Endodermal cell (in vitro differentiated cells): Measurements from ENCODE around the gene HNRNPAB. TPM values are rescaled to one million over a fixed set of nuclear protein-coding genes. Genes with fewer than 3 reads are reported as not detected.
A peak's percentile ranks its signal among the peaks of the same experiment; 100 is the strongest.

Experiments used
- DNase-seq: peaks from one replicate; pipeline ENCODE4 v3.0.0-alpha.2; 2017
- H3K27ac ChIP-seq: 2 replicates; pipeline ENCODE4 v1.5.1; 2013; ENCODE audit warnings: mild to moderate bottlenecking, low read depth, low read length, moderate library complexity
- H3K27me3 ChIP-seq: 2 replicates; pipeline ENCODE4 v1.6.1; 2013; ENCODE audit warnings: mild to moderate bottlenecking, low read length, moderate library complexity; ENCODE audit not compliant: insufficient read depth, control insufficient read depth, poor library complexity, severe bottlenecking
- H3K36me3 ChIP-seq: 2 replicates; pipeline ENCODE4 v1.7.0; 2013; ENCODE audit warnings: mild to moderate bottlenecking, low read length, moderate library complexity; ENCODE audit not compliant: control insufficient read depth, insufficient read depth
- H3K4me1 ChIP-seq: one replicate; pipeline ENCODE4 v1.7.0; 2013; ENCODE audit warnings: low read length; ENCODE audit not compliant: control insufficient read depth, insufficient read depth
- H3K4me3 ChIP-seq: 2 replicates; pipeline ENCODE4 v1.5.1; 2013; ENCODE audit warnings: mild to moderate bottlenecking, low read length, moderate library complexity
- H3K9ac ChIP-seq: 2 replicates; pipeline ENCODE4 v1.6.1; 2013; ENCODE audit warnings: mild to moderate bottlenecking, low read length, moderate library complexity; ENCODE audit not compliant: poor library complexity, severe bottlenecking; ENCODE audit errors: extremely low read depth
- H3K9me3 ChIP-seq: 2 replicates; pipeline ENCODE4 v1.6.1; 2013; ENCODE audit warnings: mild to moderate bottlenecking, low read length, moderate library complexity; ENCODE audit not compliant: control insufficient read depth
- H3K27ac Mint-ChIP-seq: 2 replicates; pipeline ENCODE4 v1.8.0; 2020; ENCODE audit warnings: mixed read lengths
- H3K27me3 Mint-ChIP-seq: 2 replicates; pipeline ENCODE4 v1.8.0; 2021; ENCODE audit warnings: mild to moderate bottlenecking, mixed read lengths; ENCODE audit not compliant: insufficient read depth
- H3K36me3 Mint-ChIP-seq: 2 replicates; pipeline ENCODE4 v1.8.0; 2020; ENCODE audit warnings: low read depth, mixed read lengths
- H3K4me1 Mint-ChIP-seq: 2 replicates; pipeline ENCODE4 v1.8.0; 2020; ENCODE audit warnings: mixed read lengths
- H3K4me3 Mint-ChIP-seq: 2 replicates; pipeline ENCODE4 v1.8.0; 2020; ENCODE audit warnings: mild to moderate bottlenecking, moderate library complexity, mixed read lengths
- H3K9me3 Mint-ChIP-seq: 2 replicates; pipeline ENCODE4 v1.8.0; 2020; ENCODE audit warnings: mild to moderate bottlenecking, mixed read lengths
- WGBS, 2 experiments: methylation state at CpG; one replicate each; pipeline versions ENCODE4 v1.1.5 to v1.1.7; 2013; ENCODE audit warnings: missing lambda C conversion rate in 2 of 2, mixed read lengths in 1 of 2; ENCODE audit not compliant: insufficient coverage in 1 of 2, insufficient read length in 1 of 2; 5-methylcytosine and 5-hydroxymethylcytosine counted together
- total RNA-seq, 2 donors: library from RNA; stranded (reverse); fragmentation: NEBNext Ultra II Directional in 1 of 2; extraction: Animal tissue kit (Norgen Biotek cat#: 25700) in 1 of 2; gene quantifications; 2 replicates in 1 of 2; 3 replicates in 1 of 2; pipeline ENCODE4 v1.2.1, GENCODE V29; 2021
- TF ChIP-seq, protein P1 (sequence below): fragments of 200-600 bp; sonication (generic); conservative IDR thresholded peaks from 2 replicates; pipeline ENCODE4 v1.5.0; 2021; ENCODE audit warnings: antibody characterized with exemption, mild to moderate bottlenecking

Gene HNRNPAB
- total RNA-seq, 2 donors from 2014 or later: 343 to 353 TPM

GRCh38 chr5:178170455-178170854 is 33.9 kb upstream of the HNRNPAB start:
- H3K27ac Mint-ChIP-seq: no peak overlapping the region

DNA sequence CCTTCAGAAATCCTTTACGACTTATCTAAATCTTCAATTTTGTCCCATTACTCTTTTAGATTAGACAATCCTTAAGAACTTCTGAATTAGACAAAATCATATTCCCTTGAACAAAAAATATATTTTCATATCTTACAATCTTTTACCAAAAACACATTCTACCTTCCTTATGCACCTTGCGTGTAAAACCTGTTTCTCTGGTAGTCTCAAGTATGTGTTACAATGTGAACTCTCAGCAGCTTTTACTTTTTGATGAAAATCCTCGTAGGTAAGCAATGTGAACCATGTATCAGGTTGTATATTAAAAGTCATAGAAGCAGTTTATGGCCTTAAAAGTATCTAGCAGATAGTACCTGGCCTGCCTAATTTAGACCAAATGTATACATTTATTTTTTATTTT is 29.9 kb upstream of the HNRNPAB start:
- no peak for DNase-seq
- H3K9me3 ChIP-seq: no peaks in the 10 kb centered on the region
- no peak overlapping the region for H3K4me3 ChIP-seq
- no peaks in the 10 kb centered on the region for H3K4me1 ChIP-seq
- no peak overlapping the region for H3K4me3 Mint-ChIP-seq
- peaks cover 2% of the 10 kb centered on the region for H3K36me3 Mint-ChIP-seq
- peaks cover 10% of the 10 kb centered on the region for H3K4me1 Mint-ChIP-seq
- H3K27me3 ChIP-seq: no peaks in the 10 kb centered on the region
- no peak overlapping the region for H3K27ac Mint-ChIP-seq
- no peaks in the 10 kb centered on the region for H3K36me3 ChIP-seq
- no peak overlapping the region for H3K9ac ChIP-seq
- peaks cover 4% of the 10 kb centered on the region for H3K9me3 Mint-ChIP-seq
- WGBS, 2 experiments: 96 to 100% methylated on average over 3 of the region's 3 CpGs
- TF ChIP-seq, protein P1, sequence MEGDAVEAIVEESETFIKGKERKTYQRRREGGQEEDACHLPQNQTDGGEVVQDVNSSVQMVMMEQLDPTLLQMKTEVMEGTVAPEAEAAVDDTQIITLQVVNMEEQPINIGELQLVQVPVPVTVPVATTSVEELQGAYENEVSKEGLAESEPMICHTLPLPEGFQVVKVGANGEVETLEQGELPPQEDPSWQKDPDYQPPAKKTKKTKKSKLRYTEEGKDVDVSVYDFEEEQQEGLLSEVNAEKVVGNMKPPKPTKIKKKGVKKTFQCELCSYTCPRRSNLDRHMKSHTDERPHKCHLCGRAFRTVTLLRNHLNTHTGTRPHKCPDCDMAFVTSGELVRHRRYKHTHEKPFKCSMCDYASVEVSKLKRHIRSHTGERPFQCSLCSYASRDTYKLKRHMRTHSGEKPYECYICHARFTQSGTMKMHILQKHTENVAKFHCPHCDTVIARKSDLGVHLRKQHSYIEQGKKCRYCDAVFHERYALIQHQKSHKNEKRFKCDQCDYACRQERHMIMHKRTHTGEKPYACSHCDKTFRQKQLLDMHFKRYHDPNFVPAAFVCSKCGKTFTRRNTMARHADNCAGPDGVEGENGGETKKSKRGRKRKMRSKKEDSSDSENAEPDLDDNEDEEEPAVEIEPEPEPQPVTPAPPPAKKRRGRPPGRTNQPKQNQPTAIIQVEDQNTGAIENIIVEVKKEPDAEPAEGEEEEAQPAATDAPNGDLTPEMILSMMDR: no peak
- no peaks in the 10 kb centered on the region for H3K27me3 Mint-ChIP-seq
- no peak overlapping the region for H3K27ac ChIP-seq

More at GRCh38 chr5:178170455-178170854, 33.9 kb upstream of the HNRNPAB start:
- H3K4me3 ChIP-seq: no peak overlapping the region
- Mint-ChIP-seq H3K4me3 (no peak overlapping the region), H3K4me1 (no peaks in the 10 kb centered on the region), H3K9me3 (no peaks in the 10 kb centered on the region), H3K27me3 (peaks cover 6% of the 10 kb centered on the region), H3K36me3 (no peaks in the 10 kb centered on the region)
- no peaks in the 10 kb centered on the region for H3K9me3 ChIP-seq
- H3K36me3 ChIP-seq: no peaks in the 10 kb centered on the region
- H3K27me3 ChIP-seq: no peaks in the 10 kb centered on the region
- DNase-seq: no peak
- no peak overlapping the region for H3K9ac ChIP-seq
- TF ChIP-seq, protein P1: no peak
- 60 to 89% methylated on average over 1 of the region's 2 CpGs for WGBS, 2 experiments
- H3K27ac ChIP-seq: no peak overlapping the region
- H3K4me1 ChIP-seq: no peaks in the 10 kb centered on the region

DNA sequence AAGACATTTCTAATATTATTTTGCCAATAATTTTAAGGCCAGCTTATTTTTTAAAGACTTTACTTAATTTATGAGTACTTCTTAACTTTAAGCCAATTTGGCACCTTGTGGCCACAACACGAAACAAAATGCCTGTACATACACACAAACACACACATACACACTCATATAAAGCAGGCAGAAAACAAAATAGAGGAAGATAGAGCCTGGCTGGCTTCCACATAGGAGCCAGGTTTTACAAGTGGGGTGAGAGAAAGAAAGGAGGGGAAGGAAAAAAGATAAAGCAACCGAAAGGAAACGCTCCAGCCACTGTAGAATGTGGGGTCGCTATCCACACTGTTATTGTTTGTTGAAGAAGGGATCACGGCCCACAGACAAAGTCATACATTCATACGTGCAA is 27.5 kb upstream of the HNRNPAB start:
- Mint-ChIP-seq H3K4me1 (peaks cover 20% of the 10 kb centered on the region), H3K27ac (no peak overlapping the region), H3K9me3 (peaks cover 4% of the 10 kb centered on the region), H3K27me3 (no peaks in the 10 kb centered on the region), H3K4me3 (no peak overlapping the region), H3K36me3 (peaks cover 2% of the 10 kb centered on the region)
- TF ChIP-seq, protein P1: no peak
- Histone ChIP-seq H3K27ac (no peak overlapping the region), H3K4me3 (no peak overlapping the region), H3K9ac (no peak overlapping the region), H3K9me3 (no peaks in the 10 kb centered on the region), H3K27me3 (no peaks in the 10 kb centered on the region), H3K4me1 (no peaks in the 10 kb centered on the region), H3K36me3 (no peaks in the 10 kb centered on the region)
- WGBS, 2 experiments: 89 to 93% methylated on average over 5 to 6 of the region's 6 CpGs
- DNase-seq: peak; percentile 16
